Stimulated activated CD8-positive, alpha-beta memory T cell treated with anti-CD3 and anti-CD28 coated beads, Interleukin-12 subunit alpha, Interleukin-12 subunit beta, amount 100 ng/mL, for 24 hours (primary cell): ENCODE results near the gene TSC2.

ENCODE experiments used
- DNase-seq: peaks from one replicate; pipeline ENCODE4 v3.0.0-alpha.2; 2020; ENCODE audit errors: extremely low read depth

TSC2 gene

DNA sequence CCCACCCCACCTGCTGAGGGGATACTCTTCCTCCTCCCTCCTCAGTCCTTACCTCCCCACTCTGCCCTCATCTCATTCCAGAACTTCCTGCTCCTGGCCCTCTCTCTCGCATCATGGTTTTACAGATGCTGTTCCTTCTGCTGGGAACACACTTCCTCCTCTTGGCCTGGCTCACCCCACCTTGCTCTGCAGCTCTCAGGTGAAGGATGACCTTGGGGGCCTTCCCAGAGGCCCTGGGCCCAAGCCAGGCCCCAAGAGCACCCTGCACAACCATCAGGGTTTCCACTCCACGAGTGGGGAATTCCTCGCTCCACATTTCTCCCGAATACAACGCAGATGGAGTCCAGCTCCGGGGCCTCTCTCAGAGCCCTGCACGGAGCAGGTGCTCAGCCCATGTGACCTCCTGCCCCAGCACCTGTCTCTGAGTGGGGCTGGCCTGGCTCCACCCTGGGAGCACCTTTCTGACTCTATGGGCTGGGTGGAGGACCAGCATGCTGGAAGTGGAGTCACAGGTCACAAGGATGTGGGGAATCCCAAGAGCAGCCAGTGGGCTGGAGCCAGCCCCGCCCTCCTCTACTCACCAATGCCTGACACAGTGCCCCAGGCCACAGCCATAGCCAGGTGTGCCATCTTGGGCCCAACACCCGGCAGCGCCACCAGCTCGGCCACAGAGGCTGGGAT lies 4.7 kb upstream of the TSC2 start:
- DNase-seq: no peak

DNA sequence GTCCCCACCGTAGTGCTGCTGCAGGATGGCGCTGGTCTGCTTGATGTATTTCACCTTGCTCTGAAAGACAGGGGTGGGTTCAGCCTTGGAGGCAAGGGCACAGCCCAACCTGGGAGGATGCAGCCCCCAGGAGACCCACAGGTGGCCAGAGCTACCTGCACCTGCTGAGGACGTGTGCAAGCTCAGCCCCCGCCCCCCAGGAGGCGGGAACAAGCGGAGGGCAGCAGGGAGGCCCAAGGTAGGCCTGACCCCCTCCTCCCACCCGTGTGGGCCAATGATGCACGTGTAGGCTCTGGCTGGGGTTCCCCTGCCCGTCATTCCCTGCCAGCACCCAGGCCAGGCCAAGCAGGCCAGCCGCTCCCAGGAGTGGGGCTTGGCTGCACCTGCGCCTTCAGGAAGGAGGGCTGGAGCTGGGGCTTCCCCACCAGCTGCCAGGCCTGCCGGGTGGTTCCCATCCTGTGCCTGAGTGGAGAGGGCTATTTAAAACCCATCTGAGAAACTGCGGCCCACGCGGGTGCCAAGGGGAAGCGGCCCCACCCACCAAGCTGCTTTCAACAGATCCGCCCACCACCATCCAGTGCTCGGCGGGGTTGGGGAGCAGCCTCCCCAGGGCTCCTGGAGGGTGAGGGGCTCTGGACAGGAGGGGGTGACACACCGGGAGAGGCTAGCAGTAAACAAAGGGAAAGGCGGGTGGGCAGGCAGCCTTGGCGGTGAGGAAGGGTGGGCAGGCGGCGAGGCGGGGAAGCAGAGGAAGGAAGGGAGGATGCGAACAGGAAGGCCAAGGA lies 3.9 kb upstream of the TSC2 start:
- DNase-seq: no peak

DNA sequence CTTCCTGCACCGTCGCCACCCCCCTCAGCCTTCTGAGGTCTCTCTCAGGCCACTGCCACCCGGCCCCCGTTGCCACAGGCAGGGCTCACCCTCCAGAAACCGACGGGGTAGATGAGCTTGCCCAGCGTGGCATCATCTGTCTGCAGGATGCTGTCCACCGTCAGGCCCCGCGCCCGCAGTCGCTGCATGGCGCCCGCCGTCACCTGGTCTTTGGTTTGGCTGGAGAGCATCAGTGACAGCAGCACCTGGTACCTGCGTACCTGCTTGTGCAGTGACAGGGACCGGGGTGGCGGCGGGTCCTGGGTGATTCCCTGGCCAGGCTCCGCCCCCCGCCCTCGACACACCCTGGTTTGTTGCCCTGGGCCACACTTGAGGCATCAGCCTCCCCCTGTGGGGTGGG lies 3.2 kb upstream of the TSC2 start:
- DNase-seq: no peak

DNA sequence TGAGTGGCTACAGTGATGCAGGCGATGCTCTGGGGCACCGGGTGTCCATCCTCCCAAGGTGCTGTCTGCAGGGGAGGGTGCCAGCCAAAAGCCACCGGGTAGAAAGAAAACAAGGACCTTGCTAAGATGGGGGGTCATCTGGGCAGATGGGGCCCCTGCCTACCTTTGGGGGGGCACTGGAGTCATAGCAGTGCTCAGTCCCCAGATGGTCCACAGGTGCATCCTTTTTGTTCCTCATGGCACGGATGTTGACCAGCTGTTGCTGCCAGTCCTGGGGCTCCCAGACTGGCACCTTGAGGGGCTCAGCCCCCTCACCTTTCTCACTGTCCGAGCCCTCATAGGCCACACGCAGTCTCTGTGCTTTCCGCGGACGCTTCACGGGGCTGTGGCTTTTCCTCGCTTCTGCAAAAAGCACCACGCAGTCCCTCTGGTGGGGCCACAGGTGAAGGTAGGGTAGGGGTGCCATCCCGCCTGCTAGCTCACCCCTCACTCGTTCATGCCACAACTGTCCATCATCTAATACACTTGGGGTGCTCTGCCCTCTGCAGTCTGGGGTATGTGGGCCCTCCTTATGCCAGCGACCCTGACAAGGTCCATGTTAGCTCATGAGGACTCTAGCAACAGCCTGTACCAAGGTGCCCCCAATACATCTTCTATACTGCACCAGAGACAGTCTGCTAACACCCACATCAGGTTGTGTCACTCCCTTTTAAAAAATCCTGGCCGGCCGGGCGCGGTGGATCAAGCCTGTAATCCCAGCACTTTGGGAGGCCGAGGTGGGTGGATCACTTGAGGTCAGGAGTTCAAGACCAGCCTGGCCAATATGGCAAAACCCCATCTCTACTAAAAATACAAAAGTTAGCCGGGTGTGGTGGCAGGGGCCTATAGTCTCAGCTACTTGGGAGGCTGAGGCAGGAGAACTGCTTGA lies 1.6 kb upstream of the TSC2 start:
- no peak for DNase-seq

GRCh38 chr16:2046893-2047329 lies 874 bp upstream of the TSC2 start:
- no peak for DNase-seq

DNA sequence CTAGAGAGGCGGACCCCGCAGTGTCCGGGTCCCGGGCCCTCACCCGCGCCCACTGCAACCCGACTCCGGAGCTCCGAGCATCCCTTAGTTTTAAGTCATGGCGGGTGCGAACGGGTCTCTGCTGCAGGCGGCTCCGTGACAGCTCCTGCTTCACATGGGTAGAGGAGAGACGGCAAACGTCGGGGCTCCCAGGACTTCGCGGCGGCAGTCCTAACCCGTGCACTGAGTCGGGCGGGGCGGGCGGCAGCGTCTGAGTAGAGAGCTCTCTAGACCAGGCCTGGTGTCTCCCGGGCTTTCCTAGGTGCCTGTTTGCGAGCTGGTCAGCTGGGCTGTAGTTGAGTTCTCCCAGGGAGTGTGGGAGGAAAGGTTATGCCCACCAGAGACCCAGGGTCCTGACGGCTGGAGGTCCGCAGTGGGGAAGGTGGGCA lies 345 bp downstream of the TSC2 start:
- DNase-seq: no peak

DNA sequence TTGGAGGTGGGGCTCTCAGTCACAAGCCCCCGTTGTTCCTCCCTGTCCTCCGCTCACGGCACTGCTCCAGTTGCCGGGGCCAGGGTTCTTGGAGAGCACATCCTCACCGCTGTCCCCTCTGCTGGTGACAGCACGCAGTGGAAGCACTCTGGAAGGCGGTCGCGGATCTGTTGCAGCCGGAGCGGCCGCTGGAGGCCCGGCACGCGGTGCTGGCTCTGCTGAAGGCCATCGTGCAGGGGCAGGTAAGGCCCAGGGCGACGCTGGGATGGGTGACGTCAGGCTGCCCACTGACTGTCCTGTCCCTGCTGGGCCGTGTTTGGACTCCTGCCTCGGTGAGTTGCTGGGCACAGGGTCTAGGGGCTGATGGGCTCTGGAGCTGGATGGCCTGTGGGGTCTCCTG lies 5.4 kb downstream of the TSC2 start:
- DNase-seq: no peak

DNA sequence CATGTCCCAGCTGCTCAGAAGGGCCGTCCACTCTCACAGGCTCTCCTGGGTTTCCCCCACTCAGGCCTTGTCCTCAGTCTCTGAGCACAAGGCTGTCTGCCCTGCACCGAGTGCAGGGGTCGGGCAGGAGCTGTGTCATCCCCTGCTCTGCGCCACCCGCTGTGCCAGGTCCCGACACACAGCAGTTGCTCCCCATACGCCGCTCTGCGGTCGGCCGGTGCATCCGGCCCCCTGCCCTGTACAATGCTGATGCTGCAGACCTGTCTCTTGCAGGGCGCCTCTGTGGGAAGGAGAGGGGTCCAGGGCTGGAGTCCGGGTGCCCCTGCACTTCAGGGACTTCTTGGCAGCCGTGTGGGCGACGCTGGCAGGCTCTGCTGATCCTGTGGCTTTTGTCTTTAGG lies 6.1 kb downstream of the TSC2 start:
- no peak for DNase-seq

DNA sequence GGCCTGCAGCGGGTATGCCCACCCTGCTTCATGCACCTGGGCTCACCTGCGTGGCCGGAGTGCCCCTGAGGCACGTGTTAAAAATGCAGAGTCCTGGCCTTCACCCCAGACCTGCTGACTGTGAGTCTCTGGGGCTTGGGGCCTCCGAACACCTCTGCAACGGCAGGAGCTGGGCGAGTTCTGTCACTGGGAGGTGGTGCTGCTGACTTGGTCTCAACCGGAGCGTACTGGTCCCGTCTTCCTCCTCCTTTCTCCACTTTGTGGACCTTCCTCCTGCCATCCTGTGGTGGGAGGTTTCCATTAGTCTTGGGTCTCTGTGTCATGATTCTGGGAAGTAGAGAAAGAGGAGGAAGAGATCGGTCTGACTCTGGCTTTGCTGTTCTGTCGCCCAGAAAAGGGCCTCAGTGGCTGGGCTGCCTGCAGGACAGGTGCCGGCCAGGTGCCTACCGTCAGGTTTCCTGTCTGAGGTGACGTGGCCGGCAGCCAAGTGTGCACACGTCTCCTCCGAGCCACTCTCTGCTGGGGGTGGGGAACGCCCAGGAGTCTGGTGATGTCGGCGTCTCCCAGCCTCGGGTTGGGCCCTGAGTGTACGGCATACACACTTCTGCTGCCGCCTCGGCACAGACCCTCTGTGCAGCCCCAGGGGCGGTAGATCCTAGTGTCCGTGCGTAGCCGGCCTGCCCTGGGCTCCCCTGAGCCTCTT lies 6.9 kb downstream of the TSC2 start:
- DNase-seq: no peak

- DNase-seq: no peak
Observed at GRCh38 chr16:2056077-2056476, 8.3 kb downstream of the TSC2 start.

- DNase-seq: no peak
Observed at GRCh38 chr16:2056681-2057407, 9.1 kb downstream of the TSC2 start.

GRCh38 chr16:2057438-2057837 lies 9.7 kb downstream of the TSC2 start:
- no peak for DNase-seq

DNA sequence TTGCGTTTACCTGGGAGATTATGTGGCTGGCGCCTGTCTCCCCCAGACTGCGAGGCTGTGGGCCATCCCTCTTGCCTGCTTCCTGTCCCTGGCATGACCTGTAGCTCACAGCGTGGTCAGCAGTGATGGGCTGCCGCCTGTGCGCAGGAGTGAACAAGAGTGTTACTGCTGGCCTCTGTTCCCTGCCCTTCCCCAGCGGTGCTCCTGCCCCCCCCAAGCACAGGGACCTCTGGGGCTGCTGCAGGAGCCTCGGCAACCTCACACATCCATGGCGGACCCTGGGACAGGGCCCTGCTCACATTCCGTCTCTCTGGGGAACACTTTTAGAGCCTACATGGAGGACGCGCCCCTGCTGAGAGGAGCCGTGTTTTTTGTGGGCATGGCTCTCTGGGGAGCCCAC lies 10.6 kb downstream of the TSC2 start:
- no peak for DNase-seq

- DNase-seq: no peak
Observed at GRCh38 chr16:2058872-2059271, 11.1 kb downstream of the TSC2 start.

DNA sequence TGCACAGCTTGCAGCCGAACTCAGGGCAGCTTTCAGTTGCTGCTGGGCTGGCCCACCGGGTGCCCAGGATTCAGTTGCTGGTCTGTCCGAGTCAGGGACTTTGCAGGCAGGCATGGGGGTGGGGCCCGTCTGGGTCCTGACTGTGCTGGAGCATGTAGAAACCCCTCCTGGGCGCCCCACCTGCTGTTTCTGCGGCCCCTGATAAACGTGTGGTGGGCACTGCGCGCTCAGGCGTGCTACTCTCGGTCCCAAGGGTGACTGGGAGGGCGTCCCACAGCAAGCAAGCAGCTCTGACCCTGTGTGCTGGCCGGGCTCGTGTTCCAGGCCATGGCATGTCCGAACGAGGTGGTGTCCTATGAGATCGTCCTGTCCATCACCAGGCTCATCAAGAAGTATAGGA lies 12.6 kb downstream of the TSC2 start:
- no peak for DNase-seq

DNA sequence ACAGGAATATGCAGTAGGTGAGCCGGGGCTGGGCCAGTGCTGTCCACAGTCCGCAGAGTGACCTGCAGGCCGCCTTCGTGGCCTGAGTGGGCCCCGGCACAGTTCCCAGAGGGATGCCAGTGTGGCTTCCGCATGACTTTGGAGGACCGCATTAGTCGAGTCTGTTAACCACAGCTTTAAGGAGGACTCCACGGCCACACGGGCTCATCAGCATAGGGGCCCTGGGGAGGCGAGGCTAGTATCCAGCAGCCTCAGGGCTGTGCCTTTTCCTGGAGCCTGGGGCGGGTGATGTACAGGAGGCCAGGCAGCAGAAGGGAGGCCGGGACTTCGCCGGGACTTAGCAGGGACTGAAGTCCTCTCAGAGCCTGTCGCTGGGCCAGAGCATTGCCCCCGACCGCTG lies 13.2 kb downstream of the TSC2 start:
- DNase-seq: no peak

- no peak for DNase-seq
Observed at GRCh38 chr16:2061526-2061925, 13.7 kb downstream of the TSC2 start.

DNA sequence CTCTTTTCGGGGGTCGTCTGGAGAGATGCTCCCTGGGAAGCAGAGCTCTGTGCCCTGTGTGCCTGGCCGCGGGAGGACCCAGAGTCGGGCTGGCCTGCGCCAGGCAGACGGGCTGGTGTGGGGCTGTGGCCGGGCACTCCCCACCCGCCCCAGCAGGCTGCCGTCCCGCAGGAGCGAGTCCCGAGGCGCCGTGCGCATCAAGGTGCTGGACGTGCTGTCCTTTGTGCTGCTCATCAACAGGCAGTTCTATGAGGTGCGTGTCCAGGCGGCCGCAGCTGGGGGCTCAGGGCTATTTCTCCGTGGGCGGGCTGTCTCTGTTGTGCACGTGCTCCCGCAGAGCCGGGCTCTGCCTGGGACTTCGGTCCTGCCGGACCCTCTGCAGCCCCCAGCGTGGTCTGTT lies 15.0 kb downstream of the TSC2 start:
- DNase-seq: no peak

GRCh38 chr16:2063861-2064260 lies 16.1 kb downstream of the TSC2 start:
- no peak for DNase-seq

- no peak for DNase-seq
Observed at GRCh38 chr16:2064368-2064945, 16.7 kb downstream of the TSC2 start.

DNA sequence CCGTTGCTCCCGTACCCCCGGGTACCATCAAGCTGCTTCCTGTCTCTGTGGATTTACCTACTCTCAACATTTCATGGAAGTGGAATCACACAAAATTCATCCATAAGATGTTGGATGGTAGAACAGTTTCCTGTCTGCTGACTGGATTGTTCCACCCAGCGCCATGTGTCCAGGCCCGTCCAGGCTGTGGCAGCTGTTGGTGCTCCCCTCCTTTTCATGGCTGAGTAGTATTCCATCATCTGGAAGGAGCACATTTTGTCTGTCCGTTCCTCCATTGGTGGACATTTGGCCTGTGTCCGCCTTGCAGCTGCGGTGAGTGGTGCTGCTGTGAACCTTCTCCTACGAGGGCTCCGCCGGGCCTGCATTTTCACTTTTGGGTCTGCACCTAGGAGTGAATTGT lies 18.4 kb downstream of the TSC2 start:
- DNase-seq: no peak
